ENCODE data around the gene GAS2L1.

Gene GAS2L1

GRCh38 chr22:29275819-29276565, 30.5 kb upstream of the GAS2L1 start:
- DNase-seq (ENCODE audit: low read depth) = no peak

DNA sequence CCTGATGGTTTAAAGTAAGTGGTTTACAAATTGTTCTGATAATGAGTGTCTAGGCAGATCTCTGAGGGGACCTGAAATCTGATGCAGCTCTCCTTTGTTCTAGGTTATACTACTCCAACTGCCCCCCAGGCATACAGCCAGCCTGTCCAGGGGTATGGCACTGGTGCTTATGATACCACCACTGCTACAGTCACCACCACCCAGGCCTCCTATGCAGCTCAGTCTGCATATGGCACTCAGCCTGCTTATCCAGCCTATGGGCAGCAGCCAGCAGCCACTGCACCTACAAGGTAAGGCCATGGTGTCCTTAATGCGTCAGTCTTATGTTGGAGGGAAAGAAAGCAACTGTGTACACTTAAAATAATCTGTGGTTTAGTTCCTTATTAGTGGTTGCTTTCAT, 28.5 kb upstream of the GAS2L1 start:
- no peak for DNase-seq (ENCODE audit: low read depth)

DNA sequence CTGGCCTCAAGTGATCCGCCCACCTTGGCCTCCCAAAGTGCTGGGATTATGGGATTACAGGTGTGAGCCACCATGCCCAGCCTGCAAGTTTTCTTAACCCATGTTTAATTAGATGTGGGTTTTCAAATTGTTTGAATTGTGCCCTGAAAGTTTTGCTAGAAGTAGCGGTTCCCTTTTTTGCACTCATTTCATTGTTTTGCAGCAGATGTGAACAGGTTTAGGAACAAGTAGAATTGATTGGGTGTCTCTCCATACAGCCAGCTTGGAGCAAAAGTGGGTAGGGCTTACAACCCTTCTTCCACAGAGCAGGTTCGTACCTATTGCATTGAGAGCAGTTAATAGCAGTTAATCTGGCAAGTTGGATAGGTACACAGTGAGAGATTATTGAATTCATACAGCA, 22.3 kb upstream of the GAS2L1 start:
- DNase-seq (ENCODE audit: low read depth) = no peak

GRCh38 chr22:29288837-29289236, 17.6 kb upstream of the GAS2L1 start:
- no peak for DNase-seq (ENCODE audit: low read depth)

GRCh38 chr22:29290061-29290460, 16.4 kb upstream of the GAS2L1 start:
- DNase-seq (ENCODE audit: low read depth) = no peak

DNA sequence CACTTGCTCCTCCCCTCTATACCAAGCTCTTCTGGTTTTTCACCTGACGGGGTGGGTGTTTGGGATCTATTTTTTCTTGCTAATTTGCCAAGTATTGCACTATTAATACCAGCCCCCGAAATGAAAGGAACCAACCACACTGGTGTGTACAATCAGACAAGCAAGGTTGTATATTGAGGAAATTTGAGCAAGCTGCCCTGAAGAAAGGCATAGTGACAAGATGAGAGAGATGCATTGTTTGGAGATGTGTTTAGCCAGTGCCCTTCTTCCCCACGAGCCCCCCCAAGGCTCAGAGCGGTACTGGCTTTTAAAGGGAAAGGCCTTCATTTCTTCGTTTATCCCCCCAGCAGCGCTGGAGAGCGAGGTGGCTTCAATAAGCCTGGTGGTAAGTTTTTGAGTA, 15.2 kb upstream of the GAS2L1 start:
- no peak for DNase-seq (ENCODE audit: low read depth)

DNA sequence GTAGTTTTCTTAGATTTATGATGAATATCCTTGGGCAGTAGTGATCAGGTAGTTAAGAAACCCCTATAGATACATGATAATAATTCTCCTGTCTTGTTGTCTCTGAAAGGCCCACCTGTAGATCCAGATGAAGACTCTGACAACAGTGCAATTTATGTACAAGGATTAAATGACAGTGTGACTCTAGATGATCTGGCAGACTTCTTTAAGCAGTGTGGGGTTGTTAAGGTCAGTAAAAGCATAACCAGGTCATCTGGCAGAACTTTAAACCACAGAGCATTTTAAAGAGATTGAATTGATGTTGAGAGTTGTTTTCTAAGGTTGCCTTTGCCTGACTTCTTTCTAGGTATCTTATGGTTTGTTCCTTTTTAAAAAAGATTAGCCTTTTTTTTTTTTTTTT, 14.1 kb upstream of the GAS2L1 start:
- DNase-seq (ENCODE audit: low read depth) = no peak

DNA sequence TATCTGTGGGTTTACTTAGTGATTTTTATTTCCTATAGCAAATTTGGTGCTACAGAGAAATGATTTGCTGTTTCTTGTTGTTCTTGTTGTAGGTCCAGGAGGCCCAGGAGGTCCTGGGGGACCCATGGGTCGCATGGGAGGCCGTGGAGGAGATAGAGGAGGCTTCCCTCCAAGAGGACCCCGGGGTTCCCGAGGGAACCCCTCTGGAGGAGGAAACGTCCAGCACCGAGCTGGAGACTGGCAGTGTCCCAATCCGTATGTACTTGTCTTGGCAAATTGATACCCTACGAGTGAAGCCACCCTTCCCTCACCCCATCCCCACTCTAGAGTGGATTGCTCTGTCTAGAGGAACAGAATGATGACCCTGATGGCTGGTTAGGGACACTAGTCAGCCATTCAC, 7.8 kb upstream of the GAS2L1 start:
- DNase-seq (ENCODE audit: low read depth) = no peak

GRCh38 chr22:29299136-29299900, 7.1 kb upstream of the GAS2L1 start:
- DNase-seq (ENCODE audit: low read depth) = no peak

DNA sequence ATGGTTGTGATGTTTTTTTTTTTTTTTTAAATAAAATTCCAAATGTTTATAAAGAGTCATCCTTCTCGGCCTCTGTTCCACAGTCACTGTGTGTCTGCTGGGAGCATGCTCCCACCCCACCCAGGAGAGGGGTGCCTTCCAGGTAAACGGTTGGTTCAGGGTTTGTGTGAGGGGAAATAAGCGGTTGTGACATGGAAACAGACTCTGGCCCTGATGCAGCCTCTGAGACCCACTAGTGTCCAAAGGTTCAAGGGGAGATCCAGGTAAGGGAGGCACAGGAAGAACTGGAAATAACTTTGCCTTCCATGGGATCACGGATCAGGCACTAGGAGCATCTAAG, 6.0 kb upstream of the GAS2L1 start:
- DNase-seq (ENCODE audit: low read depth) = no peak

DNA sequence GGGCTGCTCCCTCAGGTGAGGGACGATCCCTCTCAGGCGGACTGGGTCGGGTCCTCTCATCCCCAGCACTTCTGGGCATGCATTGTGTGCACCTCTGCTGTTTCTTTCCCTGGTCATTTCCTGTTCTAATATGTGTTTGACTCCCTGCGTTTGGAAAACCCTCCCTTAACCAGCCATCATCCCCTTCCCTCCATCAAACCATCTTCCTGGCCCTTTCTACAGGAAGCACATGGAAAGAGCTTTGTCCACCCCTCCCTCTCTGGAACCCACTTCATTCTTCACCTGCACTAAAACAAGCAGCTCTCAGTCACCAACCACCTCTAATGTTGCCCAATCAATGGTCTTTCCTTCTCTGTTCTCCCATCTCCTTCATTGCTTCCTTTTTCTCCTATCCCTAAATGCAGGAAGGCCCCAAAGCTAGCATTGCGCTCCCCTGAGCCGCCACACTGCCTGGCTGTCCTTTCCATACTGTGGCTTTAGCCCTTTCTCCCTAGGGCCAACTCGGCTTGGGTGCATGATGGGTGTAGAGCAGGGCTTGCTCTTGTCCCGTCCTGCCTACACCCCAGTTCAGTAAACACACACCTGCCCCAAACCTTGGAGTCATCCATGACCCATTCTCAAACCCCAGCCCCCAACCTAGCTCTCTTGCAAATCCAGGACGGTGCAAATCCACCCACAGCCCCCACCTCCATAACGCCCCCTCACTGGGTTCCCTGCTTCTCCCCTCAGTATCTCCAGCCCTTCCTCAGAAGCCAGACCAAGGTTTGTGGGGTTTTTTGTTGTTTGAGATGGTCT, 5.4 kb upstream of the GAS2L1 start:
- DNase-seq (ENCODE audit: low read depth) = no peak

DNA sequence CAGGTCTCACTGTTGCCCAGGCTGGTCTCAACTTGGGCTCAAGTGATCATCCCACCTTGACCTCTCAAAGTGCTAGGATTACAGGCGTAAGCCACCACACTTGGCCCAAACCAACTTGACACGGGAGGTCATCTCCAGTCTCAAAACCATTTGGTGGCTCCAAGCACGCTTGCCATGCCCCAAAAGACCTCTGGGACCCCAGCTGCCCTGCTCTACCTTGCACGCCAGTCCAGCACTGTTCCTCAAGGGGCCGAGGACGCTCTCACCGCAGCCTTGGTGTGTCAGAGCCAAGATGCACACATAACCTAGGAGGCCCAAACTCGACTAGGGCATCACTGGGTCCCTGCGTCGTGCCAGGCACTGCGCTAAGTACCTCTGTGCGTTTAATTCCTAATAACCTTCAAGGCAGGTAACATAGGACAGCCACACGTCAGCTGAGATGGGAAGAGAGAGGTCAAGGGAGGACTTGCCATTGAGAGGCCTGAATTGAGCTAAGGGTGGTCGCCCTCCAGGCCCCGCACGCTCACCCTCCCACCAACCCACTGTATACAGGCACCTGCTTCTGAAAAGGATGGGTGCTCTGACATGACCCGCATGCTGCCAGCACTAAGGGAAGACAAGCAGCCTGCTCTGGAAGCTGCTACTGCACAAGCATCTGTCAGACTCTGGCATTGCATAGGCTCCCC, 4.6 kb upstream of the GAS2L1 start:
- DNase-seq (ENCODE audit: low read depth) = no peak

DNA sequence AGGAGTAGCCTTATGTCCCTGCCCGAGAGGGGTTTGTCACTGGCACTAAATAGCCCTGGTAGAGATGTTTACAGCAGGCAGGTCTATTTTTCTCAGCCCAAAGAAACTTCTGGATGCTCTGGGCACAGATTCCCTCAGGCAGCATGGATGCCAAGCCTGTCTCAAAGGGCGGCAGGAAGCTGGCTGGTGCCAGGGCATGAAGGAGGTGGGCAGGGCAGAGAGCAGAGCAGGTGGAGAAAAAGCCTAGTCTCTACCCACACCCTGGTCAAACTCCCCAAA, 4.1 kb upstream of the GAS2L1 start:
- no peak for DNase-seq (ENCODE audit: low read depth)

DNA sequence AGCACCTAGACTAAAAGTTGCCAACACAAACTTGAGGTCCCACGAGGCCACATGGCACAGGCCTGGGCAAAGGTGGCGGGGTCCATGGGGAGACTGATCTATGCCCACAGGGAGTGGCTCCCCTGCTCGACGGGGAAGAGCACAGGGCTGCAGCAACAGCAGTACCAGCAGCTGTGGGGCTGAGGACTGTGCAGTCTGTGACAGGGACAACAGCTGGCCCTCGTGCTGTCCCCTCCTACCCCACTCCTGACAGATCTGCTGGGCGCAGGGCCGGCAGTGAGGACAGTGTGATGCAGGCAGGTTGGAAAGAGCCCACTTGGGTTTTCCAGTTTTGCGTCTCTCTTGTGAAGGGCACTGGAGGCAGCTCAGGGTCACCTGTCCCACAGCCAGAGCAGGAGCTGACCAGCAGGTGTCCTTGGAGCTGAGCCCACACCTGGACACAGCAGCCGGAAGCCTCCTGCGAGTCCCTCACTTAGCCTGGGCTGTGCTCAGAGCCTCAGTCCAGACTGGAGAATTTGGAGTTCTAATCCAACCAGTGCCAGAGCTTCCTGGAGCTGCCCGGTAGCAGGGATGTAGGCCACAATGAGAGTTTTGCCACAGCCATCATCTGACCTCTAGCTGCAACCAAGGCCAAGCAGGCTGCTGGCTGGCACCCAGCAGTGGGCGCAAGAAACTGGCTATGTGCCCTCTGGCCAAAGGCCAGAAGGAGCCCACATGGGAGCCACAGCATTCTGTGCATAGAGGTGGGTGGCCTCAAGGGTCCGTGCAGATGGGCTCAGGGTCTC, 3.6 kb upstream of the GAS2L1 start:
- no peak for DNase-seq (ENCODE audit: low read depth)

- no peak for DNase-seq (ENCODE audit: low read depth)
These were observed 645 bp upstream of the GAS2L1 start for GRCh38 chr22:29305836-29306174.

GRCh38 chr22:29306835-29307595, 565 bp downstream of the GAS2L1 start:
- no peak for DNase-seq (ENCODE audit: low read depth)

- DNase-seq (ENCODE audit: low read depth) = no peak
These were observed 1.2 kb downstream of the GAS2L1 start for GRCh38 chr22:29307596-29308147.

- DNase-seq (ENCODE audit: low read depth) = no peak
These were observed 1.8 kb downstream of the GAS2L1 start for GRCh38 chr22:29308148-29308790.

DNA sequence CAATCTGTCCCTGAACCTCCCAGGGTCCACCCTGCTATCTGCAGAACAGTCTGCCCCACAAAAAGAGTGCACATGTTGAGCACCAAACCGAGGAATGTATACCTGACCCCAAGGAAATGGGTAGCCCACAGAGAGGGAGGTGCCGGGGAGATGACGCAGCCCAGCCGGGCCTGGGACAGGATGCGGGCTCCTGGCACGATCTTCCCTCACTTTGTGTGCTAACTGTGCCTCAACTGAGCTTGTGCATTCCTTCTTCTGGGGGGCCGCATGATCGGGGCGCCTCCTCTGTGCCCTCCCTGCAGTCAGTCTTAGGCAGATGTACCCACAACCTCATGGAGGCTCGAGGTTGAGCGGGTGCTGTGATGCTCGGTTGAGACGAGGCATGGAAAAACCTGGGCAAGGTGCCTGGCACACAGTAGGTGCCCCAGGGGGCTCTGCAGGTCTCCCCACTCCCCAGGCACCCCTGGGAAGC, 2.4 kb downstream of the GAS2L1 start:
- DNase-seq (ENCODE audit: low read depth) = no peak

GRCh38 chr22:29309332-29310064, 3.0 kb downstream of the GAS2L1 start:
- no peak for DNase-seq (ENCODE audit: low read depth)

Data from activated T-cell treated with anti-CD3 and anti-CD28 coated beads for 1 hour (primary cell).